Tibial nerve (tissue), 3 donors: ENCODE data around the gene TUBGCP6.

Source experiments
- CTCF ChIP-seq, 5 experiments: fragments of 200-600 bp in 3 of 5; fragments of 450-650 bp in 2 of 5; sonication (generic) in 3 of 5; IDR thresholded peaks; one replicate each; pipeline ENCODE4 v1.5.1; 2016 to 2019; ENCODE audit warnings: antibody characterized with exemption in 5 of 5, mild to moderate bottlenecking in 3 of 5, moderate library complexity in 2 of 5
- POLR2A ChIP-seq, 2 donors: fragments of 450-650 bp; IDR thresholded peaks; one replicate each; pipeline ENCODE4 v1.6.1; 2017; ENCODE audit warnings: antibody characterized with exemption in 2 of 2, mild to moderate bottlenecking in 2 of 2, moderate library complexity in 2 of 2

- TF ChIP-seq POLR2A (IDR thresholded peaks at IDR 0.05): no peak
- TF ChIP-seq CTCF (IDR thresholded peaks at IDR 0.05): peak in 4 of 5 experiments; percentile 27 to 42 (median 34)
Measured at GRCh38 chr22:50206599-50206998, 38.2 kb downstream of the TUBGCP6 start.
